Measurements from ENCODE around the gene CATSPER3. TPM values are rescaled to one million over a fixed set of nuclear protein-coding genes. Genes with fewer than 3 reads are reported as not detected.
"Not testable (repeated sequence)": the region's sequence is repeated elsewhere in the genome, so short reads cannot be mapped to it uniquely, and the experiment has no call there.

CATSPER3 gene
- total RNA-seq, 1 donor from 2014 or later = not detected

DNA sequence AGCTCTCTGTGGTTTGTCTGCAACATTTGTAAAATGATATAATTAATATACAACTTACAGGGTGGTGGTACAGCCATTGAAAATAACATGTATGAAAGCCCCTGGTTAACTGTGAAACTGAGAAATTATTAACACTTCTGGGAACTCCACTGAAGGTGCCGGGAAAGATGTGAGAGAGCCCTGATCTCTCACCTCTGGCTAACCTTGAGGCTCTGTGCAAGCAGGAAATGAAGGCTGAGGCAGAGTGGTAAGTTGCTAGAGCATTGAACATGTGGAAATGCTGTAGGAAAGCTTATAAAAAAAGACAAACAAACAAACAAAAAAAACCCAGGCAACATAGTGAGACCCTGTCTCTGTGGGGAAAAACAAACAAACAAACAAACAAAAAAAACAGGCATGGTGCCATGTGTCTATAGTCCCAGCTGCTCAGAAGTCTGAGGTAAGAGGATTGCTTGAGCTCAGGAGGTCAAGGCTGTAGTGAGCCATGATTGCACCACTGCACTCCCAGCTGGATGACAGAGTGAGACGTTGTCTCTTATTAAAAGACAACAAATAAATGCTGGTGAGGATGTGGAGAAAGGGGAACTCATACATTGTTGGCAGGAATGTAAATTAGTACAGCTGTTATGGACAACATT is 7.5 kb downstream of the CATSPER3 start:
- no peak for DNase-seq

DNA sequence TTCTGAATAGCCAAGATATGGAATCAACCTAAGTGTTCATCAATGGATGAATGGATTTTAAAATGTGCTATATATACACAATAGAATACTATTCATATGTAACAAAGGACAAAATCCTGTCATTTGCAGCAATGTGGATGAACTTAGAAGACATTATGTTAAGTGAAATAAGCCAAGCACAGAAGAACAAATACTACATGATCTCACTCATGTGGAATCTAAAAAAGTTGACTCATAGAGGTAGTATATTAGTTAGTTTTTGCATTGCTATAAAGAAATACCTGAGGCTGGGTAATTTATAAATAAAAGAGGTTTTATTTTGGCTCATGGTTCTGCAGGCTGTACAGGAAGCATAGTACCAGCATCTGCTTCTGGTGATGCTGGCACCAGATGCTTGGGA is 8.1 kb downstream of the CATSPER3 start:
- DNase-seq = no peak

DNA sequence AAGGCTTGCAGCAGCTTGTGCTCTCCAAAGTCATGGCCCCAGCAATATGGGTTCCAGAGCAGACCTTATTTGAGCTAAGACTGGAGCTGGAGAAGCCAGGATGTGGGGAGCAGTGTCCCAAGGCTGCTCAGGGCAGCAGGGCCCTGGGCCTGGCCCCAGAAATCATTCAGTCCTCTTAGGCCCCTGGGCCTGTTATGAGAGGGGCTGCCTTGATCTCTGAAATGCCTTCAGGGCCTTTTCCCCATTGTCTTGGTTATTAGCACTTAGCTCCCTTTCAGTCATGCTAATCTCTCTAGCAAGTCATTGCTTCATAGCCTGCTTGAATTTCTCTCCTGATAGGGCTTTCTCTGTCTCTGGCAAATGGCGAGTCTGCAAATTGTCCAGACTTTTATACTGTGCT is 9.1 kb downstream of the CATSPER3 start:
- DNase-seq = no peak

DNA sequence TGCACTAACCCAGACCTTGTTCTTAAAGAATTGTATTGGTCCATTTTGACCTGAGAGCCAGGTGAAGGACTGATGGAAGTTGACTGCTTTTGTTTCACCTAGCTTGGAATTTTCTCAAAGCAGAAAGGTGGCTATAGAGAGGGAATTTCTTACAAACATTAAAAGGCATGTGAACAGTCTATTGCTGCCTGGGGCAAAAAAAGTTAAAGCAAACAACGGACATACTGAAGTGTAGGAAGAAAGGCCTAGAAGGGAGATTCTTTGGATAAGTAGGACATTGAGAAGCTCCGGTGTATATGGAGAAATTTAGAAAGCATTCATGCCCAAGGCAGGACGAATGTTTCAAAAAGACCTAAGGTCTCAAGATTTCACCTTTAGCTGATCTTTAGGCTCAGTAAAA is 11.7 kb downstream of the CATSPER3 start:
- DNase-seq = no peak

DNA sequence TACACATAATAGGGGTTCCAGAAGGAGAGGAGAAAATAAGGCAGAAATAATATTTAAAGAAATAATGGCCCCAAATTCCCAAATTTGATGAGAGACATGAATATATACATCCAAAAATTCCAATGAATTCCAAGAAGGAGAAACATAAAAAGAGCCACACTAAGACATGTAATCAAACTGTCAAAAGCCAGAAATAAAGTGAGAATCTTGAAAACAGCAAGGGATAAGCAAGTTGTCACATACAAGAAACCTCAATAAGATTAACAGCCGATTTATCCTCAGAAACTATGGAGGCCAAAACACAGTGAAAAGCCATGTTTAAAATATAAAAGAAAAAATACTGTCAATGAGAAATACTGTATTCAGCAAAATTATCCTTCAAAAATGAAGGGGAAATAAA is 14.5 kb downstream of the CATSPER3 start:
- DNase-seq = no peak

DNA sequence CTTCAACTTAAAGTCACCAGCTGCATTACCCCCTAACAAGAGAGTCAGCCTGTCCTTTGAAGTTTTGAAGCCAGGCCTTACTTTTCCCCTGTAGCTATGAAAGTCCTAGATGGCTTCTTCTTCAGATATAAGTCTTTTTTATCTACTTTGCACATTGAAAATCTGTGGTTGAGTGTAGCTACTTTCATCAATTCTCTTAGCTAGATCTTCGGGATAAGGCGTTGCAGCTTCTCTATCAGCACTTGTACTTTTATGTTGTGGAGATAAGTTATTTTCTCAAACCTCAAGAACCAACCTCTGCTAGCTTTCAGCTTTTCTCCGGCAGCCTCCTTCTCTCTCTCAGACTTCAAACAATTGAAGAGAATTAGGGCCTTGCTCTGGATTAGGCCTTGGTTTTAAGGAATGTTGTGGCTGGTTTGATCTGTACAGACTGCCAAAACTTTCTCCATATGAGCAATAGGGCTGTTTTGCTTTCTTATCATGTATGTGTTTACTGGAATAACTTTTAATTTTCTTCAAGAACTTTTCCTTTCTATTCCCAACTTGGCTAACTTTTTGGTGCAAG is 21.6 kb downstream of the CATSPER3 start:
- no peak for DNase-seq

DNA sequence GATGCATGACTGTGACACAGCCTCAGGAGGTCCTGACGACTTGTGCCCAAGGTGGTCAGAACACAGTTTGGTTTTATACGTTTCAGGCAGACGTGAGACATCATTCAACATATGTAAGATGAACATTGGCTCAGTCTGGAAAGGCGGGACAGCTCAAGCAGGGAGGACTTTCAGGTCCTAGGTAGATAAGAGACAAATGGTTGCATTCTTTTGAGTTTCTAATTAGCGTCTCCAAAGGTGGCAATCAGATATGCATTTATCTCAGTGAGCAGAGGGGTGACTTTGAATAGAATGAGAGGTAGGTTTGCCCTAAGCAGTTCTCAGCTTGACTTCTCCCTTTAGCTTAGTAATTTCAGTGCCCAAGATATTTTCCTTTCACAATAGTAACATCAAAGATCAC is 22.5 kb downstream of the CATSPER3 start:
- DNase-seq = not testable (repeated sequence)

DNA sequence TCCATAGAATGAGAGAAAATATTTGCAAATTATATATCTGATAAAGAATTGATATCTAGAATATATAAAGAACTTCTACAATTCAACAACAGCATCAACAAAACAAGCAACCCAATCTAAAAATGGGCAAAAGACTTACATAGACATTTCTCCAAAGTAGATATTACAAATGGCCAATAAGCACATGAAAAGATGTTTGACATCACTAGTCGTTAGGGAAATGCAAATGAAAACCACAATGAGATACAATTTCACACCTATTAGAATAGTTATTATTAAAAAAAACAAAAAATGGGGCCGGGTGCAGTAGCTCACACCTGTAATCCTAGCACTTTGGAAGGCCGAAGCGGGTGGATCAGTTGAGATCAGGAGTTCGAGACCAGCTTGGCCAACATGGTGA is 24.4 kb downstream of the CATSPER3 start:
- no peak for DNase-seq

DNA sequence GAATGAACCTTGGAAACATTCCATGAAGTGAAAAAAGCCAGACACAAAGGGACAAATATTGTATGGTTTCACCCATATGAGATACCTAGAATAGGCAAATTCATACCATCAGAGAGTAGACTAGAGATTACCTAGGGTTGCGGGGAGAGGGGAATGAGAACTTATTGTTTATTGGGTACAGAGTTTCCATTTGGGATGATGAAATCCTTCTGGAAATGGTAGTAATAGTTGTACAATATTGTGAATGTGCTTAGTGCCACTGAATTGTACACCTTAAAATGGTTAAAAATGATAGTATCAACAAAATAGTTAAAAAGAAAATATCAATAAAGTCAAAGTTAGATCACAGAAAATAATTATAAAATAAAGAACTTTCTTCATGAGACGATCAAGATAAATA is 25.5 kb downstream of the CATSPER3 start:
- no peak for DNase-seq

DNA sequence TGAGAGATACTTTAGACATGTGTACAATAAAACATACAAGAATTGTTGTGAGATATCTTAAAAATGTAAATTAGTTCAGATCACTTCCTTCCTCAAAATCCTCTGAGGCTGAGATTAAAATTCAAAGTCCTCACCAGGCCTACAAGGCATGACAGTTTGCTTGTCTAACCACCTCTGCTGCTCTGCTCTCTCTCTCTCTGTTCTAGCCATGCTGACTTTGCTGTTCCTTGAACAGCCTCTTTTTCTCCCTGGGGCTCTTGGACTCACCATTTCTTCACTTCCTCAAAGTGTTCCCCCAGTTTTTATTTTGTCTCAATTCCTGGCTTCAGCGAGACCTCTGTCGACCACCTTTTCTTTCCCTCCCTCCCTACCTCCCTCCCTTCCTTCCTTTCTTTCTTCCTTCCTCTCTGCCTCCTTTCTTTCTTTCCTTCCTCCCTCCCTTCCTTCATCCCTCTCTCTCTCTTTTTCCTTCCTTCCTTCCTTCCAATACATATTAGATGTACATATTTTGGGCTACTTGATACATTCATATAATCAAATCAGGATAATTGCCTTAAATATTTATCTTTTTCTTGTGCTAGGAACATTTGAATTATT is 27.0 kb downstream of the CATSPER3 start:
- no peak for DNase-seq

DNA sequence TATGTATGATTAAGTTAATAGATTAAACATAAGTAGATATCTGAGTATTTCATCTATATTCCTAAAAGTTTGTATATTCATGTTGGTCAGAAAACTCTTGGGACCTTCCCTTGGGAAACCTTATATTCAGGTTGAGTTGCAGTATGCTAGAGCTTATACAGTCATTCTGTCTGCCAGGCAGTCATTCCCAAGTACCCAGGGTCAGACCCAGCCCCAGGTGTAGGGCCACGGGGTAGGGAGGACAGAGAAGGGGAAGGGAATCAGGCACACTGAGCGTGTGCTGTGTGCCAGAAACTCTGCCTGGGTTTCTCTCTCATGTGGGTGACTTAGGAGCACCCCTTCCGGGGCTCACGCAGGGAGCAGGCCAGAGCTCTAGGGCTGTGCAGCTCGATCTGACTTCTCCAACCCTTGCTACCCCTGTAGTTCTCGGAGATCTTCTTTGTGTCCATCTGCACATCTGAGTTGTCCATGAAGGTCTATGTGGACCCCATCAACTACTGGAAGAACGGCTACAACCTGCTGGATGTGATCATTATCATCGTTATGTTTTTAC is 28.2 kb downstream of the CATSPER3 start:
- no peak for DNase-seq

DNA sequence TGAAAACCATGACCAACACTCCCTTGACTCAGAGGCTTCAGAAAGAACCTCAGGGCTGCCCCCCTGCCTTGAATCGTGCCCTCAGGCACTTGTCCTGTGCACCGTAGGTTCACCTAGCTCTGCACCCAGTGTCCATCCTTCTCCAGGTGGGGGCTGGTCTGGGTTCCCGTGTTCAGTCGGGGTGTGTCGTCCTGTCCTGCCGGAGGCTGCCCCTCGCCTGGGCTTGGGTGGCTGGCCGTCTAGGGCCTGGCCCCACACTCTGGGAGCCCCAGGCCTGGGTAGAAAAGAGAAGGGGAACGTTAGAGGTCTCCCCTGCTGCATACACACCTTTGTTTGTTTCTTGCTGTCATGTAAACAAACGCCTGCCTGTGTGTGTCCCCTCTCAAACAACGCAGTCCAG is 29.3 kb downstream of the CATSPER3 start:
- DNase-seq = no peak

DNA sequence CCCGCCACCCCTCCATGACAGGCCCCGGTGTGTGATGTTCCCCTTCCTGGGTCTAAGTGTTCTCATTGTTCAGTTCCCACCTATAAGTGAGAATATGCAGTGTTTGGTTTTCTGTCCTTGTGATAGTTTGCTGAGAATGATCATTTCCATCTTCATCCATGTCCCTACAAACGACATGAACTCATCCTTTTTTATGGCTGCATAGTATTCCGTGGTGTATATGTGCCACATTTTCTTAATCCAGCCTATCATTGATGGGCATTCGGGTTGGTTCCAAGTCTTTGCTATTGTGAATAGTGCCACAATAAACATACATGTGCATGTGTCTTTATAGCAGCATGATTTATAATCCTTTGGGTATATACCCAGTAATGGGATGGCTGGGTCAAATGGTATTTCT is 30.4 kb downstream of the CATSPER3 start:
- not testable (repeated sequence) for DNase-seq

DNA sequence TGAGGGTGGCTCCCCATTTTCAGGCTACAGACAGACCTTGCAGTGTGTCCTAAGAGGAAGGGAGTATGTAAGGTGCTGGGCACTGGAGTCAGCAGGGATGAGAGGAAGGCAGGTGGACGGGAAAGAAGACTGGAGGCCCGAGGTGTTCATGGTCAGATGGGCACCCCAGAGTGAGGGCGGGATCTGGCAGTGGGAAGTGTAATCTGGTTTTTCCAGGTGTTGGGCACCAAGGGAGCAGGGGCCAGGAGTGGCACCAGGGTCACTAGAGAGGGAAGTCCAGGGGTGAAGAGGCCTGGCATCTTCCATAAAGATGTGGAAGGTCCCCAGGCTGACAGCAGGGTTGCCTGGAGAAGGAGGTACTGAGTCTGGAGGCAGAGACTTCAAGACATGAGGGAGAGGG is 36.7 kb downstream of the CATSPER3 start:
- DNase-seq = no peak

DNA sequence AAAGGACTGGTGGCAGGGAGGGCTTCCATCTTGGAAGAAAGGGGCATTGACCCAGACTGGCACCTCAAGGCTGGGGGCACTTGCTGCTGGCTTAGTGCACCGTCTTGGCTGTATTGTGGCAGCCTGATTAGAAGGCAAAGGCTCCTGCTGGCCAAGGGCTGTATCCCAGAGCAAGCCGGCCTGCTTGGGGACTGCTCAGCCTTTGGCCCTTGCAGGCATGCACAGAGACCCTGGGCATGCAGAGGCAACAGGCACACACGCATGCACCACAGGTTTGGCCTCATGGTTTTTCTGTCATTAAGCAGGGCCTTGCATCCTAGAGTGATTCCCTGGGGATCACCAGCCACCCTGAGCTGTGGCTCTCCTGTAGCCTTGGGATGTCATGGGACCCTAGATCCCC is 37.4 kb downstream of the CATSPER3 start:
- DNase-seq = no peak

DNA sequence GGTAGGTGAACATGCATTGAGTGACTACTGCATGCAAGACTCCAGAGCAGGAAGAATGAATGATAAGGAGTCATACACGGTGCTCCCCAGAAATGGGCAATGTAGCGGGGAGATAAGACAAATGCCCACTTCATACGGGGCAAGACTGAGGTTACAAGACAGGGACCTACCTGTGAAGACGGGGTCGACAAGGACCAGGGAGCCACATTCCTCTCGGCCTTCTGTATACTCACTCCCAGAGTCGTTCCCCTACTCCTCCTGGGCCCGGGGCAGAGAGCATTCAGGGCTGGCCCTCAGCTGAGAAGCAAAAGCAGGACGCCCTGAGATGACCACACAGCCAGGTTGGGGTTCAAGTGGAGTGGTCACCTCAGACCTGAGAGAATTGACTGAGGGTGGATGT is 39.6 kb downstream of the CATSPER3 start:
- DNase-seq = no peak

DNA sequence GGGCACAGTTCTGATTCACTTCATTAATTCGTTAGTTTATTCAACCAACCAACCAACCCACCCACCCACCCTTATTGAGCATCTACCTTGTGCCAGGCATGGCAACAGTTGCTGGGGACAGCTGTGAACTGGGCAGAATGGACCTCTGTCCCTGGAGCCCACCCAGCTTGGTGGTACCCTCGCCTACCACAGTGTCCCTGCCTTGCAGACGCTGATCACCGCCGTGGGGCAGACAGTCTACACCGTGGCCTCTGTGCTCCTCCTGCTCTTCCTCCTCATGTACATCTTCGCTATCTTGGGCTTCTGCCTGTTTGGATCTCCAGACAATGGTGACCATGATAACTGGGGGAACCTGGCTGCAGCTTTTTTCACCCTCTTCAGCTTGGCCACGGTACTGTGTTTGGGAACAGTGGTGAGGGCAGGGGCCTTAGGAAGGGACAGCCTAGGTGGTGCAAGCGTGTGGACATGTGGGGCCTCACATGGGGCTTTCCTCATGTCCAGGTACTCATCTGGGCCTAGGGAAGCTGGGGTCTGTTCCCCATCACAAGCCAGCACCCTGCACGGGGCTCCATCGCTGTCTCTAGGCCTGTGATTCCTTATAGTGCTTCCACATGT is 40.1 kb downstream of the CATSPER3 start:
- DNase-seq = no peak

DNA sequence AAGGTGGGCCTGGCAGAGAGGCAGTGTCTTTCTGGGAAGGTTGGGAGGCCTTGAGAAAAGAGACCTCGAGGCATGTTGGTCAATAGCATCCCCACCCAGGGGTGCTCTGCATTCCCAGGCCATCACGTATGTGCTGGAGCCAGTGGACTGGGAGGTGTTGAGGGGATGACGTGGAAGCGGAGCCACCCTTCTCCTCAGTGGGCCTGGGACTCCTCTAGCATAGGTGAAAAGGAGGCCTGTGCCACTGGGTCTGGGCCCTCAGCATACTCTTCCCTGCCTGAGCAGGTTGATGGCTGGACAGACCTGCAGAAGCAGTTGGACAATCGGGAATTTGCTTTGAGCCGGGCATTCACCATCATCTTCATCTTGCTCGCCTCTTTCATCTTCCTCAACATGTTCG is 40.8 kb downstream of the CATSPER3 start:
- no peak for DNase-seq

DNA sequence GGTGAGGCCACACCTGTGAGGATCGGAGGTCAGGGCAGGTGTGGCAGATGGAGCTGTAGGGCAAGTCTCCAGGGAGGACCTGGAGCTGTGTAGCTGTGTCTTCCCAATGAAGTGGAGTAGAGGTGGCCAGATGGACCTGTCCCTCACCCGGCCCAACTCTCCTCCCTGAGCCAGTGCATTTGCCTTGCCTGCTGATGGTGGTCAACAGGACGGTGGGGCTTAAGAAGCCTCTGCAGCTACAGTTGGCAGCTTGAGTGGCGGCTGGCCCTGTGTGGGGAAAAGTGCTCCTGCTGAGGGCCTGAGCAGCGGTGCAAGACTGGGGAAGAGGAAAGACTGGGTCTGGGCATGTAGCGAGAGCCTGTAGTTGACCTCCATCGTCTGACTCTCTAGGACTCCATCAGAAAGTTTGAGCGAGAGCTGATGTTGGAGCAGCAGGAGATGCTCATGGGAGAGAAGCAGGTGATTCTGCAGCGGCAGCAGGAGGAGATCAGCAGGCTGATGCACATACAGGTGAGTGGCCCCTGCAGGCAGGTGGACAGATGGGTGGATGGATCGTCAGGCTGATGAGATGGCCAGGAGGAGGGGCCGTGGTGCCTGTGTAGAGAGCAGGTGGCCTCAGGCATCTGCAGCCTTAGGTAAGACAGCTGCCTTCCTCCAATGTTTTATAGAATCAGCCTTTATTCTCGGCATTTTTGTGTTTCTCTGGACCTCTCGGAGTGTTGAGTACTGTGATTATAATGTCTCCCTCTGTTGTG is 41.5 kb downstream of the CATSPER3 start:
- no peak for DNase-seq

DNA sequence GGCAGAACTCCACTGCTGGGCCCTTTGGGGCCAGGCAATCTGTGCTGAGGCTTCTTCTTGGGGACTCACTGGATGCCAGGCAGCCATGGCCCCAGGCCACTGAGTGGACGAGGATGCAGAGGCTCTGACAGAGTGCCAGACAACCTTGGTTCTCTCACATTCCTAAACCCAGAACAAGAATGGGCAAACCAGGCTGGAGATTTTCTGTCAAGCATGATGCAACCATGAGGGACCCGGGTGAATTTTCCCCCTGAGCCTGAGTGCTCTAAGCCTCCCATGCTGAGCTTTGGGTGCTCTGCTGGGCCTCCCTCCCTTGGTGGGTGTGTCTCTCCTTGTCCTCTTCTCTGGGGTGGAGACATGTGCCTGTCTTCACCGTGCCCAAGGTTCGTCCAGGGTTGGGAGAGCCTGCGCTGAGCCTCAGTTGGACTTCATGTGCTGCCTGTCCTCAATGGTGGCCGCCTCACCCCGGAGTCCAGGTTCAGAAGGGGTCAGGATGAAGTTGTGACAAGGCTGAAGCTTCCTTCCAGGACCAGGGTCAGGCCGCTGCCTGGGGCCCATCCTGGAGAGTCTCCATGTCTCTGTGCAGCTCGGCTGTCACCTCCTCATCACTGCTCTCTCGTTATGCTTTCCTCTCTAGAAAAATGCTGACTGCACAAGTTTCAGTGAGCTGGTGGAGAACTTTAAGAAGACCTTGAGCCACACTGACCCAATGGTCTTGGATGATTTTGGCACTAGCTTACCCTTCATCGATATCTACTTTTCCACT is 42.2 kb downstream of the CATSPER3 start:
- no peak for DNase-seq

DNA sequence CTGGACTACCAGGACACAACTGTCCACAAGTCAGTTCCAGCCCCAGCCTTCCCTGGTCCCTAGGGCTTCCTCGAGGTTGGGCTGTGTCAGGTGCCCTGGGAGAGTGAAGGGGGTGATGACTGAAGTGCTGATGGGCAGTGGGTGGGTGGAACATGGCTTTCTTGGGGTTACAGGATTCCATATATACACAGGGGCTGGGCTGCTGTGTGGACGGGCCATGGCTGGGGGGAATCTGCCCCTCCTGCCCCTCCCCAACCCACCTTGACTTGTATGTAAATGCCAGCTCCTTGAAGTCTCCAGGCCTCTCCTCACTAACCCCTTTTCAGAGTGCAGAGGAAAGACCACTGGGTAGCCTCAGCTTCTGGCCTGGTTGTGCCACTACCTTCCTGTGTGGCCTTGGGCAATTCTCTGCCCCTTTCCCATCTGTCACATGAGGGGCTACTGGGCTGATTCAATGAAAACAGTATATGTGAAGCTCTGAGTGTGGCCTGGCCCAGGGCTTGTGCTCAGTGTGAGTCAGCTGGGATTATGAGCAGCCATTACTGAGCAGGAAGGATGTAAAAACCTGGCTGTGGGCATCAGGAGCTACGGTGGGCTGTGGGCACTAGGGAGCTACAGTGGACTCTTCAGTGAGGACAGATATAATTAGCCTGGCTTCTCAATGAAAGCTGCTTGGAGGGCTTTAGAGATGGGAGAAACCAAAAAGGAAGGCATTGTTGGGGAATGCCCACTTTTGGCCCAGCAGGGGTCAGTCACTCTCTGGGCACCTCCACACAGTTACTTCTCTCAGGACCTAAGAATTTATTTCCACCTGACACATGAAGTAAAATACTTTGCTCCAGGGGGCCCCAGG is 43.0 kb downstream of the CATSPER3 start:
- DNase-seq = peak; percentile 8
